HG03097 (cell line): ENCODE measurements around the gene MPV17L2.

Experiments used
- ATAC-seq: cut with Tn5 transposase; IDR thresholded peaks from one replicate; pipeline ENCODE4 v1.9.1; 2021; ENCODE audit not compliant: unreplicated experiment, low FRiP score

MPV17L2 gene

GRCh38 chr19:18231775-18232174, 38.8 kb downstream of the MPV17L2 start:
- no peak for ATAC-seq

- no peak for ATAC-seq
Observed at GRCh38 chr19:18232540-18233223, 39.7 kb downstream of the MPV17L2 start.

GRCh38 chr19:18233224-18233825, 40.3 kb downstream of the MPV17L2 start:
- no peak for ATAC-seq

DNA sequence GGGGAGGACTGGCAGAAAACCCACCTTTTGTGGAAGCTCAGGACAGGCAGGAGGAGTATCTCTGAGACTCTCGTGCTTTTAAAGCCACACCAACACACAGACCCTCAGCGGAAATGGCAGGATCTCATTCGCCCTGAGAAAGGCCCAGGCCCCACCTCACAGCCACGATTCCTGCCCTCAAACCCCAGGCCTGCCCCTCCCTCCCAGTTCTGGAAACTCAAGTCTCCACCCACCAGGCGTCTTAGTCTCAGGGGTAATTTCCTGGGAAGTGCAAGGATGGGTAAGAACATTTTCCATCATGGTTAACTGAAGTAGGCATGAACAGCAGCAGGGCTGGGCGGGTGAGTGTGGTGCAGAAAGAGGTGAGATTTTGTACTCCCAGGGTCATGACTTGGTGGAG, 41.2 kb downstream of the MPV17L2 start:
- no peak for ATAC-seq

GRCh38 chr19:18239303-18239702, 46.3 kb downstream of the MPV17L2 start:
- ATAC-seq: no peak

GRCh38 chr19:18245297-18245696, 52.3 kb downstream of the MPV17L2 start:
- no peak for ATAC-seq
